K562 (cell line): ENCODE results near the gene DEGS2. TPM values are rescaled to one million over a fixed set of nuclear protein-coding genes. Genes with fewer than 3 reads are reported as not detected.

Source experiments
- ATAC-seq: fragments of 200-7000 bp; cut with Tn5 transposase; 3 replicates; pipeline ENCODE4 v1.9.1; 2020; ENCODE audit warnings: moderate library complexity
- BruUV-seq: library from RNA; stranded (reverse); fragments of 400-500 nt; replicated peaks from 2 replicates; lab custom pipeline; 2021; lab: Mats Ljungman, UMichigan
- CTCF ChIA-PET: fragments of 300-600 bp; formaldehyde crosslinking; extraction: SDS; loops from one replicate; lab custom pipeline; 2021; ENCODE audit warnings: low intra/inter-chr PET ratio; lab: Yijun Ruan, JAX
- POLR2A ChIA-PET: fragments of 300-600, 350-650 bp; sonication (Branson Sonifier 250); formaldehyde crosslinking; extraction: SDS; loops from one replicate; lab custom pipeline; 2021; ENCODE audit warnings: antibody characterized with exemption, inconsistent platforms; lab: Yijun Ruan, JAX
- DNase-seq, 4 experiments: peaks; one replicate each; pipeline versions ENCODE4 v3.0.0 to v3.0.0-alpha.2; 2011 to 2018; ENCODE audit warnings: low spot score in 3 of 4, mixed read lengths in 3 of 4; ENCODE audit errors: extremely low read depth in 1 of 4
- FAIRE-seq: peaks from 2 replicates; lab custom pipeline; 2011; peaks lifted over from hg19 to GRCh38; lab: Jason Lieb, UNC
- H2AFZ ChIP-seq: 2 replicates; pipeline ENCODE4 v1.6.0; 2011; ENCODE audit warnings: low read depth, low read length, control low read depth, inconsistent platforms
- H3K27ac ChIP-seq: fragments of 200-600 bp; 3 replicates; pipeline ENCODE4 v1.8.0; 2011; ENCODE audit warnings: low read depth, mild to moderate bottlenecking, control low read depth, inconsistent platforms, low read length, moderate library complexity, mixed read lengths; ENCODE audit errors: extremely low read depth
- H3K27me3 ChIP-seq, 2 experiments: fragments of 300-600 bp in 1 of 2; 2 replicates in 1 of 2; 3 replicates in 1 of 2; pipeline versions ENCODE4 v1.6.0 to v1.8.0; 2011; ENCODE audit warnings: inconsistent platforms in 2 of 2, low read length in 2 of 2, mild to moderate bottlenecking in 1 of 2, mixed read lengths in 1 of 2, moderate library complexity in 1 of 2; ENCODE audit not compliant: control insufficient read depth in 2 of 2, insufficient read depth in 2 of 2
- H3K36me3 ChIP-seq: fragments of 300-600 bp; 3 replicates; pipeline ENCODE4 v1.8.0; 2011; ENCODE audit warnings: mild to moderate bottlenecking, low read length, inconsistent platforms; ENCODE audit not compliant: control insufficient read depth, insufficient read depth
- H3K4me1 ChIP-seq, 2 experiments: fragments of 200-600 bp in 1 of 2; replicated peaks in 1 of 2; 2 replicates in 1 of 2; 3 replicates in 1 of 2; pipeline versions ENCODE4 v1.5.1 to v1.8.0; 2011; ENCODE audit warnings: inconsistent platforms in 2 of 2, low read length in 2 of 2, mild to moderate bottlenecking in 1 of 2, mixed read lengths in 1 of 2, moderate library complexity in 1 of 2; ENCODE audit not compliant: control insufficient read depth in 2 of 2, insufficient read depth in 2 of 2
- H3K4me2 ChIP-seq: 2 replicates; pipeline ENCODE4 v1.6.1; 2011; ENCODE audit warnings: low read length, control low read depth, inconsistent platforms, mixed read lengths; ENCODE audit not compliant: insufficient read depth
- H3K4me3 ChIP-seq: fragments of 200-600 bp; sonication (generic), shearing (Covaris generic); 2 replicates; pipeline ENCODE4 v1.5.1; 2016; ENCODE audit warnings: control low read depth, inconsistent platforms
- H3K79me2 ChIP-seq: fragments of 200-600 bp; 3 replicates; pipeline ENCODE4 v1.8.0; 2011; ENCODE audit warnings: low read length, inconsistent platforms; ENCODE audit not compliant: control insufficient read depth, insufficient read depth
- H3K9ac ChIP-seq, 2 experiments: 2 replicates each; pipeline versions ENCODE4 v1.6.0 to v1.6.1; 2011; ENCODE audit warnings: low read depth in 2 of 2, low read length in 2 of 2, control low read depth in 1 of 2, inconsistent platforms in 1 of 2, mild to moderate bottlenecking in 1 of 2, mixed read lengths in 1 of 2; ENCODE audit not compliant: insufficient read depth in 1 of 2
- H3K9me1 ChIP-seq: one replicate; pipeline ENCODE4 v1.6.0; 2011; ENCODE audit warnings: inconsistent platforms, mild to moderate bottlenecking, low read length, moderate library complexity; ENCODE audit not compliant: control insufficient read depth, insufficient read depth
- H3K9me3 ChIP-seq: replicated peaks from 2 replicates; pipeline ENCODE4 v1.5.1; 2011; ENCODE audit warnings: low read depth, low read length, inconsistent platforms; ENCODE audit not compliant: control insufficient read depth, insufficient read depth
- H4K20me1 ChIP-seq: replicated peaks from 2 replicates; pipeline ENCODE4 v1.6.1; 2011; ENCODE audit warnings: low read length, inconsistent platforms, mixed read lengths; ENCODE audit not compliant: control insufficient read depth, insufficient read depth
- ASH1L ChIP-seq: fragments of 450-650 bp; IDR thresholded peaks from 2 replicates; pipeline ENCODE4 v1.6.1; 2018; ENCODE audit warnings: borderline replicate concordance, mild to moderate bottlenecking, low read depth; ENCODE audit not compliant: partially characterized antibody
- CBFA2T3 ChIP-seq: fragments of 450-650 bp; IDR thresholded peaks from 2 replicates; pipeline ENCODE4 v1.6.1; 2017
- CEBPG ChIP-seq, 3 experiments: fragments of 200-800 bp in 1 of 3; sonication (Bioruptor generic) in 1 of 3; sonication (generic) in 1 of 3; formaldehyde crosslinking in 1 of 3; IDR thresholded peaks in 2 of 3; conservative IDR thresholded peaks in 1 of 3; 2 replicates each; pipeline versions ENCODE4 v1.6.1 to v1.8.0; 2016 to 2022; ENCODE audit warnings: missing compliant biosample characterization in 2 of 3, missing genetic modification characterization in 2 of 3, mild to moderate bottlenecking in 1 of 3, missing genetic modification reagents in 1 of 3
- DACH1 ChIP-seq: fragments of 450-650 bp; IDR thresholded peaks from 2 replicates; pipeline ENCODE4 v1.6.1; 2018; ENCODE audit not compliant: partially characterized antibody
- EZH2 ChIP-seq: IDR thresholded peaks from 2 replicates; pipeline ENCODE4 v1.6.1; 2012; ENCODE audit warnings: low read depth, mild to moderate bottlenecking, inconsistent platforms, low read length, borderline replicate concordance
- GTF2F1 ChIP-seq: IDR thresholded peaks from 2 replicates; pipeline ENCODE4 v1.6.1; 2011; ENCODE audit warnings: low read depth, low read length, improper control_type of control experiment
- MECOM ChIP-seq: fragments of 250-450 bp; sonication (Bioruptor Pico); IDR thresholded peaks from 2 replicates; pipeline ENCODE4 v1.8.0; 2022; ENCODE audit warnings: inconsistent platforms
- POLR2AphosphoS5 ChIP-seq: IDR thresholded peaks from 2 replicates; pipeline ENCODE4 v1.6.1; 2011; ENCODE audit warnings: mild to moderate bottlenecking, low read depth, low read length, moderate library complexity; ENCODE audit not compliant: control insufficient read depth, insufficient read depth
- POLR2G ChIP-seq: fragments of 200-400 bp; formaldehyde crosslinking; IDR thresholded peaks from 2 replicates; pipeline ENCODE4 v1.6.1; 2017; ENCODE audit warnings: low read depth, mild to moderate bottlenecking, antibody characterized with exemption, low read length, moderate library complexity
- RAD21 ChIP-seq, 2 experiments: fragments of 250-450 bp in 1 of 2; fragments of 450-650 bp in 1 of 2; sonication (Bioruptor Pico) in 1 of 2; formaldehyde crosslinking in 1 of 2; IDR thresholded peaks in 1 of 2; conservative IDR thresholded peaks in 1 of 2; 2 replicates each; pipeline versions ENCODE4 v1.4.0 to v1.8.0; 2020 to 2022; ENCODE audit warnings: mild to moderate bottlenecking in 2 of 2, moderate library complexity in 1 of 2
- ZBTB5 ChIP-seq: fragments of 450-650 bp; IDR thresholded peaks from 2 replicates; pipeline ENCODE4 v1.6.1; 2017; ENCODE audit warnings: antibody characterized with exemption
- ZFP36 ChIP-seq: fragments of 150-350 bp; IDR thresholded peaks from 2 replicates; pipeline ENCODE4 v1.6.1; 2018; ENCODE audit warnings: low read length, low read depth; ENCODE audit not compliant: partially characterized antibody
- WGBS: fragments of 100-300 bp; shearing (Covaris generic); methylation state at CpG from one replicate; pipeline ENCODE4 v1.1.6; 2016; ENCODE audit warnings: low coverage, mixed read lengths; ENCODE audit not compliant: insufficient coverage; ENCODE audit errors: missing lambda C conversion rate; 5-methylcytosine and 5-hydroxymethylcytosine counted together
- in situ Hi-C: fragments of 300-500 bp; cut with MboI; formaldehyde crosslinking; loops from 4 replicates; pipeline ENCODE4 v1.15.0; 2018; ENCODE audit warnings: inconsistent platforms, mixed read lengths
- intact Hi-C: fragments of 100-400 bp; cut with micrococcal nuclease; formaldehyde crosslinking; loops from 2 replicates; pipeline ENCODE4 v1.14.2; 2022
- polyA plus RNA-seq, 8 experiments: library from polyadenylated mRNA; depleted of rRNA in 4 of 8; stranded (reverse) in 5 of 8; unstranded in 3 of 8; fragments of >200 nt; fragmentation: Nextera tagmentation in 2 of 8; fragmentation: Illumina TruSeq in 1 of 8; extraction: Ambion mirVana in 2 of 8; extraction: Trizol in 1 of 8; gene quantifications; 2 replicates each; pipeline versions ENCODE4 v1.2.1 to v1.2.3, GENCODE V29; 2011 to 2014; ENCODE audit warnings: inconsistent platforms in 1 of 8, missing spikeins in 1 of 8
- total RNA-seq, 7 experiments: library from RNA; depleted of rRNA in 6 of 7; stranded (reverse); fragments of >200 nt in 6 of 7; fragmentation: Illumina TruSeq in 2 of 7; extraction: Trizol in 2 of 7; gene quantifications; 2 replicates each; pipeline versions ENCODE4 v1.2.1 to v1.2.3, GENCODE V29; 2011 to 2021; ENCODE audit warnings: low replicate concordance in 1 of 7

The DEGS2 gene
- total and polyA plus RNA-seq, 9 of the 15 experiments (the other 6 are each of a cell fraction or from before 2014, with no cell fraction given), result 0.22 to 2.9 (median 0.70) TPM

- ATAC-seq, result no peak
- ChIA-PET POLR2A (interaction anchor here (0.6 to 1.3 kb wide), 5 partner anchors 15 to 105 kb away, joined by 3 to 5 read pairs (median 3); no protein-coding TSS in a partner anchor), CTCF (no interaction called here)
- no TSS peak for BruUV-seq
- 98% methylated on average over 8 of the region's 13 CpGs for WGBS
- no peaks in the 10 kb centered on the region for H3K9me1 ChIP-seq
- in situ Hi-C loops, result no loop called here
- H3K9me3 ChIP-seq, result no peaks in the 10 kb centered on the region
- H2AFZ ChIP-seq, result no peak overlapping the region
- peak overlapping the region in 1 of 2 experiments; percentile 61; a peak in 2 of 4 replicates for H3K9ac ChIP-seq
- intact Hi-C loops, result no loop called here
- no peak overlapping the region for H3K4me3 ChIP-seq
- peaks cover 15% of the 10 kb centered on the region for H3K79me2 ChIP-seq
- no peak for FAIRE-seq
- no peaks in the 10 kb centered on the region for H4K20me1 ChIP-seq
- no peak for TF ChIP-seq DACH1
- peak; percentile 41; the same call in 1 of the 2 replicates for TF ChIP-seq POLR2G
- TF ChIP-seq GTF2F1, result no peak
- peaks cover 12% of the 10 kb centered on the region; the same call in 1 of the 3 replicates for H3K36me3 ChIP-seq
- no peak overlapping the region for H3K27ac ChIP-seq
- H3K27me3 ChIP-seq, result no peaks in the 10 kb centered on the region
- H3K4me2 ChIP-seq, result no peak overlapping the region
- no peak for DNase-seq
- peaks cover 36 to 55% of the 10 kb centered on the region in 2 experiments for H3K4me1 ChIP-seq
These were observed 20.5 kb downstream of the DEGS2 start for GRCh38 chr14:100138955-100139354.

GRCh38 chr14:100138082-100138787, 21.2 kb downstream of the DEGS2 start:
- CTCF ChIA-PET, result no interaction called here
- FAIRE-seq, result no peak
- no peak for TF ChIP-seq ZBTB5
- no peak for TF ChIP-seq ZFP36
- TF ChIP-seq RAD21 (CRISPR knock-in tag; conservative IDR thresholded peaks at IDR 0.05 in 1 of 2, IDR thresholded peaks at IDR 0.05 in 1 of 2), result no peak
- no peak for TF ChIP-seq ASH1L
- TF ChIP-seq CEBPG (CRISPR knock-in tag; IDR thresholded peaks at IDR 0.05), result no peak
- no peak for TF ChIP-seq CEBPG (tag; conservative IDR thresholded peaks at IDR 0.05 in 1 of 2, IDR thresholded peaks at IDR 0.05 in 1 of 2)
- TF ChIP-seq CBFA2T3, result 0 out of 2 replicates have a peak, but pooled peaks have one; percentile 6
- no peak for TF ChIP-seq POLR2AphosphoS5
- no peak for TF ChIP-seq MECOM (CRISPR knock-in tag)
- no peak for TF ChIP-seq EZH2

More at GRCh38 chr14:100138082-100138787, 21.2 kb downstream of the DEGS2 start:
- 77% methylated on average over 6 of the region's 8 CpGs for WGBS
- DNase-seq (no peak), ATAC-seq (no peak)
- no peaks in the 10 kb centered on the region for H3K9me3 ChIP-seq
- intact Hi-C loops (no loop called here), in situ Hi-C loops (no loop called here)
- H3K9ac ChIP-seq, result no peak overlapping the region; a peak in 1 of 4 replicates
- H3K4me2 ChIP-seq, result no peak overlapping the region
- H3K9me1 ChIP-seq, result no peaks in the 10 kb centered on the region
- BruUV-seq, result no TSS peak
- H3K27ac ChIP-seq, result no peak overlapping the region
- H3K79me2 ChIP-seq, result peaks cover 15% of the 10 kb centered on the region
- H3K27me3 ChIP-seq, result no peaks in the 10 kb centered on the region
- peaks cover 7% of the 10 kb centered on the region; the same call in 1 of the 3 replicates for H3K36me3 ChIP-seq
- H3K4me1 ChIP-seq, result peaks cover 31 to 47% of the 10 kb centered on the region in 2 experiments
- no peak overlapping the region for H2AFZ ChIP-seq
- no peak overlapping the region for H3K4me3 ChIP-seq
- H4K20me1 ChIP-seq, result no peaks in the 10 kb centered on the region
- POLR2A ChIA-PET, result interaction anchor here (0.6 to 1.3 kb wide), 5 partner anchors 15 to 105 kb away, joined by 3 to 5 read pairs (median 3); no protein-coding TSS in a partner anchor
